LNCAP (cell line): ENCODE results near the gene GZF1.
A peak's percentile ranks its signal among the peaks of the same experiment; 100 is the strongest.

Source experiments
- CTCF ChIP-seq: fragments of 450-650 bp; IDR thresholded peaks from 2 replicates; pipeline ENCODE4 v1.5.1; 2017; ENCODE audit warnings: mild to moderate bottlenecking

Gene GZF1

DNA sequence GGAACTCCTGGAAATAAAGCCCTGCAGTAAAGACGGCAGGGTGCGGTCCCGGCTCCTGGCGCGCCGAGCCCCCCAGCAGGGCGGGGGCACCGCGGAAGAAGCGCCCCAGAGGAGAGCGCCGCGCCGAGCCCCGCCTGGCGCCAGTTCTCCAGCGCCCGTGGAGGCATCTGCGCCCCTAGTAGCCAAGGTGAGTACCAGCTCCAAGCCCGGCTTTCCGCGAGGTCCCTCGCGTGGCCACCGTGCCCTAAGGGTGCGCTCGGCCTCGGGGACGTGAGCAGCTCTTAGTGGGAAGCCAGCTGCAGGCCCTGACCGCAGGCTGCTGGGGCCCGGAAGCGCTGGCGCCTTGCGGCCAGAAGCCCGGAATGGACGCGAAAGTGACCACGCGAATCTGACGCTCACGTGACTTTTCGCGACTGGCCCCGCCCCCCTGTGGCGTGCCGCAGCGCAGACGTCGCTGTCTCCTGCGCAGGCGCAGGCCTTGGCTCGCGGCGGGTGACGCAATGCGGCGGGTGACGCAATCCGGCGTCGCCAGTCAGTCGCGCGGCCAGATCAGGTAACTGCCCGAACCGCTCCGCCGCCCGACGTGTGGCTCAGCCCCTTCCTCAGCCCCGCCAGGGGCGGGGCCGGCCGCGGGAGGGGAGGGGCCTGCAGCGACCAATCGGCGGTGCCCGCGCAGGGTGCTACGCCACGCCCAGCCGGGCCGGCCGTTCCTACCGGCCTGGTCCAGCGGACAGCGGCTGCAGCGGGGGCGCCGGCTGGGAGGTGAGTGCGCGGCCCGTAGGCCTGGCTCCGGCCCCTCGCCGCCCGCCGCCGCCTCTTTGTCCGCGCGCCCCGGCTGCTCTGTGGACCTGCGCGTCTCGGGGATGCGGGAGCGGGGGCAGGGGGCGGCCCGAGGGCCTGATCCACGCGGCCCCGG, at the start of gene GZF1:
TSS of gene GZF1 (plus strand) at position 707 of the 916 bp plus-strand sequence. CDS start 2,202 bp downstream, outside the sequence.
- TF ChIP-seq CTCF = no peak

DNA sequence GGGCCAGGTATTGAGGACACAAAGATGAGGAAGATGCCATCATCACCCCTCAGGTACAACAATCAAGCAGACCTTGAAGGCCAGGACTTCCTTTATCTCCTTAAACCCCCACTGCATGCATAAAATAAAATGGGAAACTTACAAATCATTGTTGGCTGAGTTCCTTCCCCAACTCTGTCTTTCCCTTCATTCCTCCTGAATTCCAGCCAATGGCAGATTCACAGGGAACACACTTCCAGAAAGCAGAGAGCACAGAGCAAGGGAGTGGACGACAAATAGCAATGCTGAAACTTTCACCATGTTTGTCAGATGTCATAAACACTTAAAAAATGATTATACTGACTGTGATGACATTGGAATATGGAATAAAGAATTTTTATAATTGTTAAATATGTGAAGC, 48.7 kb upstream of the GZF1 start:
- TF ChIP-seq CTCF = no peak

DNA sequence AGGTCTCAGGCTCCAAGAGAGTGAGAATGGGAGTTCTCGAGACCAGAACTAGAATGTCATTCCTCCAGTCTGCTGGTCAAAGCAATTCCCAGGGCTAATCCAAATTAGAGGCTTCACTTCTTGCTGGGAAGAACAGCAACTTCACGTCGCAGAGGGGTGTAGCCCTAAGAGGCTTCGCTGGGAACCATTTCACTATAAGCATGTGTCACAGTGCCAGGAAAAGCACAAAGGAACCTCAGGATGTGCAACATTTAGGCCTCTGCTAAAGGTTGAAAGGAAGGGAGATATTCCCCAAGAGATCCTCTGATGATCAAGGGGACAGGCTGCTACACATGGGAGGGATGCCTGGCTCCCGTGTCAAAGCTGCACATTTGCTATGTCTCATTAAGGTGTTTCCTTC, 47.3 kb upstream of the GZF1 start:
- TF ChIP-seq CTCF = no peak

DNA sequence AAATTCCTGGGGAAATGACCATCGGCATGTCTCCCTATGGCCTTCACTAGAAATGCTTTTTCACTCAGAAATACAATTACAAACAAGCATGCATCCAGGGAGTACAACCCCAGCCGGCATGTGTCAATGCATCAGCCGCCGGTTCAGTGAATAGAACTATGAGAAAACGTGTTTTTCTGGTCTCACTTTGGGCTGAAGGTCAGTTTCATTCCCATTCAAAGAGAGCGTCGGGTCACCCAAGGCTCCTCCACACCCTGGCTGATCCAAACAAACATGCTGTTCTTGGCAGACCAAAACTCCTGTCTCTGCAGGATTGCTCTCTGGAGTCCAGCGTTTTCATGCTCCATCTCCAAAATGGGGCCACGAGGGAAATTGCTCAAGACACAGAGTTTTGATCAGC, 46.9 kb upstream of the GZF1 start:
- no peak for TF ChIP-seq CTCF

- TF ChIP-seq CTCF = no peak
Measured at GRCh38 chr20:23316626-23317025, 45.4 kb upstream of the GZF1 start.

- no peak for TF ChIP-seq CTCF
Measured at GRCh38 chr20:23317081-23317480, 44.9 kb upstream of the GZF1 start.

- TF ChIP-seq CTCF = no peak
Measured at GRCh38 chr20:23318347-23318746, 43.6 kb upstream of the GZF1 start.

GRCh38 chr20:23320317-23320716, 41.7 kb upstream of the GZF1 start:
- peak; percentile 48; the same call in 1 of the 2 replicates for TF ChIP-seq CTCF
